Colonic mucosa (tissue), 4 donors: Measurements from ENCODE around the gene TBCA. TPM values are rescaled to one million over a fixed set of nuclear protein-coding genes. Genes with fewer than 3 reads are reported as not detected.

Source experiments
- DNase-seq: peaks from one replicate; pipeline ENCODE4 v3.0.0-alpha.2; 2020
- H3K27ac ChIP-seq: fragments of 200-600 bp; one replicate; pipeline ENCODE4 v1.8.0; 2021
- H3K27me3 ChIP-seq: fragments of 200-600 bp; one replicate; pipeline ENCODE4 v1.8.0; 2021
- H3K36me3 ChIP-seq: fragments of 200-600 bp; one replicate; pipeline ENCODE4 v1.8.0; 2021
- H3K4me1 ChIP-seq: fragments of 200-600 bp; one replicate; pipeline ENCODE4 v1.8.0; 2021; ENCODE audit warnings: mild to moderate bottlenecking
- H3K4me3 ChIP-seq: fragments of 200-600 bp; one replicate; pipeline ENCODE4 v1.8.0; 2021
- H3K9ac ChIP-seq, 2 donors: one replicate each; pipeline ENCODE4 v1.7.0; 2013; ENCODE audit warnings: control low read depth in 2 of 2, low read depth in 2 of 2, low read length in 2 of 2
- H3K9me3 ChIP-seq: fragments of 200-600 bp; one replicate; pipeline ENCODE4 v1.8.0; 2021
- intact Hi-C: fragments of 100-400 bp; cut with DNase I; formaldehyde crosslinking; loops from one replicate; pipeline ENCODE4 v1.14.1; 2022
- total RNA-seq, 2 donors: library from RNA; stranded (reverse); fragmentation: NEBNext Ultra II Directional in 1 of 2; extraction: Animal tissue kit (Norgen Biotek cat#: 25700) in 1 of 2; gene quantifications; one replicate each; pipeline ENCODE4 v1.2.1, GENCODE V29; 2021
- TF ChIP-seq, protein P1 (sequence below): fragments of 200-600 bp; IDR thresholded peaks from one replicate; pipeline ENCODE4 v1.8.0; 2022; ENCODE audit warnings: antibody characterized with exemption, mild to moderate bottlenecking
- donor health status: healthy.
- donor health status: DM: no; HTN: no; CAD: no.
- donor health status: DM: no; HTN: no; CAD: no.

The TBCA gene
- total RNA-seq, 2 donors from 2014 or later, result 123 to 155 TPM

DNA sequence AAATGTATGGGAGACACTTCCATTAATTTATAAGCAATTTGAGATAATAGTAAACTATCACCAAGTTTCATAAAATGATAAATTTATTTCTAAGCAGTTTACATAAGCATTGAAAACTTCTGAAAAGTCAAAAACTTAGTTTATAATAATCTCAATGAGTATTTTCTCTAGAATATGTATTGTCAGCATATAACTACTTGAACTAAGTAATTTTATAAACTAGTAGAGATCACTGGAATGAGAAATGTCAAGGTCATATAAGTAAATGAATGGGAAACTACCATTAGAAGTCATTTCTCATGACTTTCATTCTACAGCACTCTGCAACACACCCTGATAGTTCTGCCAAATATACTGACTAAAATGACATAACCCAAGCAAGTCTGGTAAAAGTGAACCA, 3.4 kb downstream of the TBCA start:
- TF ChIP-seq, protein P1, sequence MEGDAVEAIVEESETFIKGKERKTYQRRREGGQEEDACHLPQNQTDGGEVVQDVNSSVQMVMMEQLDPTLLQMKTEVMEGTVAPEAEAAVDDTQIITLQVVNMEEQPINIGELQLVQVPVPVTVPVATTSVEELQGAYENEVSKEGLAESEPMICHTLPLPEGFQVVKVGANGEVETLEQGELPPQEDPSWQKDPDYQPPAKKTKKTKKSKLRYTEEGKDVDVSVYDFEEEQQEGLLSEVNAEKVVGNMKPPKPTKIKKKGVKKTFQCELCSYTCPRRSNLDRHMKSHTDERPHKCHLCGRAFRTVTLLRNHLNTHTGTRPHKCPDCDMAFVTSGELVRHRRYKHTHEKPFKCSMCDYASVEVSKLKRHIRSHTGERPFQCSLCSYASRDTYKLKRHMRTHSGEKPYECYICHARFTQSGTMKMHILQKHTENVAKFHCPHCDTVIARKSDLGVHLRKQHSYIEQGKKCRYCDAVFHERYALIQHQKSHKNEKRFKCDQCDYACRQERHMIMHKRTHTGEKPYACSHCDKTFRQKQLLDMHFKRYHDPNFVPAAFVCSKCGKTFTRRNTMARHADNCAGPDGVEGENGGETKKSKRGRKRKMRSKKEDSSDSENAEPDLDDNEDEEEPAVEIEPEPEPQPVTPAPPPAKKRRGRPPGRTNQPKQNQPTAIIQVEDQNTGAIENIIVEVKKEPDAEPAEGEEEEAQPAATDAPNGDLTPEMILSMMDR, result no peak
- DNase-seq, result no peak
- no peaks in the 10 kb centered on the region for H3K9me3 ChIP-seq

DNA sequence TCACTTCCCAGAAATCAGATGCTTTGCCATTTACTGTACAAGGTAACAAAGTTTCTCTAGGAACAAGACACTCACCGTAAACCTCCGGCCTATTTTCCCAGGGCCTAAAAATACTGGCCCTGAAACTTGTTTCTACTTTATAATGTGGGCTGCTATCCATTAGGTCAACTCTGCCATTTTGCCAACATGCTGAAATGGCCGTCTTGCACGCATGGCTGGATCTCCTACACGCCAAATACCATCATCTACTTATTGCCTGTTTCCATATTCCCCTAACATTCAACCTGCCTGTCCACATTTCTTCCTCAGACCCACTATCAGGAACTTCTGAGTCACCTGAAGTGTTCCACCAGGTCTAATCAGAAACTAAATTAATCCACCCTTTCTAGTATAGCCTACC, 4.7 kb downstream of the TBCA start:
- TF ChIP-seq, protein P1, result no peak
- intact Hi-C loops, result no loop called here
- no peaks in the 10 kb centered on the region for H3K9me3 ChIP-seq
- no peak for DNase-seq
- H3K4me1 ChIP-seq, result no peaks in the 10 kb centered on the region
- no peak overlapping the region for H3K4me3 ChIP-seq
- no peaks in the 10 kb centered on the region for H3K27me3 ChIP-seq
- H3K9ac ChIP-seq, result no peak overlapping the region
- H3K27ac ChIP-seq, result no peak overlapping the region
- H3K36me3 ChIP-seq, result no peaks in the 10 kb centered on the region

More for the DNA sequence above, 3.4 kb downstream of the TBCA start:
- intact Hi-C loops, result no loop called here
- no peak overlapping the region for H3K4me3 ChIP-seq
- no peak overlapping the region for H3K27ac ChIP-seq
- no peaks in the 10 kb centered on the region for H3K36me3 ChIP-seq
- no peak overlapping the region for H3K9ac ChIP-seq
- peaks cover 5% of the 10 kb centered on the region for H3K4me1 ChIP-seq
- no peaks in the 10 kb centered on the region for H3K27me3 ChIP-seq

DNA sequence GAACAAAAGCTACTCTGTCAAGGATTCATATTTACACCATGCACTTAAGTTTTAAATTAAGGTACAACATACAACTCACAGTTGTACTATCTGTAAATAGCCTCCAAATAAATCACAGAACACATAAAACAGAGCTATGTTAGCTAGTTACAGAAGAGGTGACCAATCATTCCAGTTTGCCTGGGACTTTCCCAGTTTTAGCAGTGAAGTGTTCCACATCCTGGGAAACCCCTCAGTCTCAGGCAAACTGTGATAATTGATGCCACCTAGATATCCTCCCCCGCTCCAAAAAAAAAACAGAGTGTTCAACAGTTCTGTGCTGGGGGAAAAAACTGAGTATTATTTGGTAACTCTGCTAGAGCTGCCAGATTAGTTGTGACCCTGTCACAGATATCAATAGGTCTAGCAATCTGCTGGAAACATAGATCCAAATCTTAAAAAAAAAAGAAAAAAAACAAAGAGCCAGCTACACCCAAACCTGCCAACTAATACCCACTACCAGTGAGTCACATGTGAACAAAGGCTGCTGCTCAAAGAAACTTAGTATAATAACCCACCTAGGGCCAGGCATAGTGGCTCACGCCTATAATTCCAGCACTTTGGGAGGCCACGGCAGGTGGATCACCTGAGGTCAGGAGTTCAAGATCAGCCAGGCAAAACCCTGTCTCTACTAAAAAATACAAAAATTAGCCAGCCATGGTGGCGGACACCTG, 5.7 kb downstream of the TBCA start:
- Histone ChIP-seq H3K4me1 (no peaks in the 10 kb centered on the region), H3K9me3 (no peaks in the 10 kb centered on the region), H3K9ac (no peak overlapping the region), H3K27me3 (no peaks in the 10 kb centered on the region), H3K4me3 (no peak overlapping the region), H3K36me3 (no peaks in the 10 kb centered on the region), H3K27ac (no peak overlapping the region)
- DNase-seq, result no peak
- intact Hi-C loops, result no loop called here
- TF ChIP-seq, protein P1, result no peak

DNA sequence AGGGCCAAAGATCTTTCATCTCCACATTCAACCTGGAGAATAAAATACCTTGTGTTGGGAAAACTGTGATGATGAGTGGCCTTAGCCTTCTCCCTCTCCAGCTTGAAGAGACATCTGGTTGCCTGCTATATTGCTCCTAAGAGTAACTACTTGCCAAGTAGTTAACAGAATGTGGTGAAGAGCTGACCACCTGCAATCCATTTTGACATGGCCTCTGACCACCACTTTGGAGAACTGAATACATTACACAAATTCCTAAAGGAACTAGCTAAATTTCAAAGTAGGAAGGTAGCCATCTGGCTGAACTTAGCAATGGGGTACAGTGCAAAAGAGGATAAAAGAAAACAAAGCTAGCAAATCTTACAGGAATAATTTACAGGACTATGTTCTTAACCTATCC, 7.2 kb downstream of the TBCA start:
- Histone ChIP-seq H3K4me3 (no peak overlapping the region), H3K27ac (no peak overlapping the region), H3K27me3 (no peaks in the 10 kb centered on the region), H3K4me1 (no peaks in the 10 kb centered on the region), H3K9ac (no peak overlapping the region), H3K9me3 (no peaks in the 10 kb centered on the region), H3K36me3 (no peaks in the 10 kb centered on the region)
- DNase-seq, result no peak
- intact Hi-C loops, result no loop called here
- TF ChIP-seq, protein P1, result no peak

DNA sequence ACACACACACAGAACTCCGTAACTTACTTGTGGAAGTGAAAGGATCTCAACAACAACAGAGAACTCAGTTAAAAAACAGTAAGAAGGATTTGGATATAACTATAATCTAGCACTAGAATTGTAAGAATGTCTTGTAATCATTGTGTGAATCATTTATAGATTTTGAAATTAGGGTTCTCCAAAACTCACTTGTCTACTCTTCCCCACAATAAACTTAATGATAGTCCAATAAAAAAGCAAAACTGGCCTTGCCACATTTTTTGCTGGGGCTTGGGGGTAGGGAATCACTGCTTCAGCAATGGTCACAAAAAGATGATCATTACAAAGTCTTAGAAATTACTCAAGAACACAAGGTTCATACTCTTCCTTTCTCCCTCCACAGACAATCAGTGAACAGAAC, 8.8 kb downstream of the TBCA start:
- Histone ChIP-seq H3K36me3 (no peaks in the 10 kb centered on the region), H3K27me3 (no peaks in the 10 kb centered on the region), H3K27ac (no peak overlapping the region), H3K4me1 (no peaks in the 10 kb centered on the region), H3K9me3 (no peaks in the 10 kb centered on the region), H3K9ac (no peak overlapping the region), H3K4me3 (no peak overlapping the region)
- intact Hi-C loops, result no loop called here
- TF ChIP-seq, protein P1, result no peak
- no peak for DNase-seq
